ENCODE data around the gene GBP4.
A peak's percentile ranks its signal among the peaks of the same experiment; 100 is the strongest.

GBP4 gene

DNA sequence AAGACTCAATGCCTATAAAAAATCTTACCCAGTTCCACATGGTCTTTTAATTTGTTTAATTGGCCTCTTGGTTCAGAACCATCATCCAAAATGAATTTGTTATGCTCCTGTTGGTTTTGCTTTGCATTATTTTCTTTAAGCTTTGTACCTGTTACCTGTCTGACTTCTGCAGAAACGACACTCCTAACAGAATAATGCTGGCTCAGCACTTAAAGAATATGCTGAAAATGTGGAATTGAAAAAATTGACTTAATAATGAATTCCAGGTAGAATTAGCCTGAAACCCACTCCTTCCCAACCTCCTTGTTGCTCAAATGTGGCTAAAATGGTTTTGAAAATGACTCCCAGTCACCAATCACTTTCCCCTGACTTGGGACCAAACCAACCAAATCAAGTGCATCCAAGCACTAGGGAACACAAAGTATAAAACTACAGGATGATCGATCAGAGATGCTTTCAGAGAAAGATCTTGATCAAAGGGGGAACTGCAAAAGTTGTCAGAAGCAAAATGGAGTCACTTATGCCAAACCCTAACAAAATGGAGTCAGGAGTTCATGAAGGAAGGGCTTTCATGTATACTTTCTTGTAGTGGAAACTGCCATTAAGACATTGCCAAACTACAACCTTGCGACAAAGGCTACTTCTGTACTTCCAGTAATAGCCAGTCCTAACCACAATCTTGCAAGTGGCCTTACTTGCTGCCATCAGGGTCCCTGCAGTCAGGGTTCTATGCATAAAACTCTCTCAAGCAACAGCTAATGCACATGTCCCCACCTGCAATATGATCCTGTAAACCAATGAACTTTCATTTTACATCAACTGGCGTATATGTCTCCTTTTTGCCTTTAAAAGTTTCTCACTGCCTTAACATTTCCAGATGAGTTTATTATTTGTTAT, 28.3 kb downstream of the GBP4 start:
- DNase-seq: no peak

DNA sequence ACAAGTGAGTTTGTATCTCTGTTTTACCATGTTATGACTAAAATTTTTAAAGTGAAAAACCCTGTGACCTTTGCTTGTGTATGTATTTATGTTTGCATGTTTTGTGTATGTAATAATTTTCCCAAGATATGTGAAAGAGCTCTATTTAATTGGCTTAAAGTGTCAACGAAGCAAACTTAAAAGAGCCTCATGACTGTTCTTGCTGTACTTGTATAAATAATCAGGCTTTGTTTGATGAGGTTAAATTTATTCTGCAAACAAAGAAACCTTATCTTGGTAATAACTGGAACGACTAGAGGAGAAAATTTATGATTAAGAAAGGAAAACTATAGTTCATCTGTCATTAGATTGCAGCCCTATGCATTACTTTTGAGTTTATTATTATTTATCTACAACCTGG, 29.6 kb downstream of the GBP4 start:
- DNase-seq: no peak

DNA sequence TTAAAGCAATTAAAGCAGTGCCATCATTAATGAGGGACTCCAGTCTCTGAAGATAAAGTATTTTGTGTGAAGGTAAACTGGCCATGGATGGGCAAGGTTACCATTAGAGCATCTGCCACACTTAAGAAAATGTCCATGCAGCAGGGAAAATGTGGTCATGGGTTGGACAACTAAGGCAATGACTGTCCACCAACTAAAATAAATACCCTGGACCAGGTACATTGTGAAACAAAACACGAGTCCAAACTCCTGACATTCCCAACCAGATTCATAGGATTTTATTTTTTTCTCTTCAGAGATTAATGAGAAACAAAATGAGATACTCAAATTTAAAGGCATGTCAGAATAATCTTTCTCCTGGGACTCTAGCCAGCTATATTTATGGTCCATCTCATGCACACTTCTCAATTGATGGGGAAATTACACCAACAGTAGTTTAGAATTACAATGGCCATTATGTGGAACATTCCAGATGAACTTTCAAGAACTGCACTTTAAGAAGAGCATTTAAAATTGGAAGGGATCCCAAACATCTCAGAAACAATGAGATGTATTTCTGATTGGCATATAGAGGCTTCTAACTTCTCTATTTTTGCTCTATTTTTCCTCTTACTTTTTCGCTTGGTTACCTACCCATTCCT, 31.0 kb downstream of the GBP4 start:
- DNase-seq: no peak

DNA sequence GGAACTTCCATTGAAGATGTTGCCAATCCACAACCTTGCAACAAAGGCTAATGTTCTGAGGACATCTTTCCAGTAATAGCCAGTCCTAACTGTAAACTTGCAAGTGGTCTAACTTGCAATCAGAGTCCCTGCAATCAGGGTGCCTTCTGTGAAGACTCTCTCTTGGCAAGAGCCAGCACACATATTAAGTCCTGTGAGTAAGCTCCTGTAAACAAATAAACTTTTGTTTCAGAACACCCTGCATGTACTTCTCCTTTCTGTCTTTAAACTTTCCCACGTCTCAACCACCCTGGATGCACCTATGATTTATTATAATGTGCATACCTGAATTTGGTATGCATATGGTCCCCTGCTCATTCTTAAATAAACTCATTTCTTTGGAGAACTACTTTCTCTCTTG, 32.0 kb downstream of the GBP4 start:
- DNase-seq: no peak

DNA sequence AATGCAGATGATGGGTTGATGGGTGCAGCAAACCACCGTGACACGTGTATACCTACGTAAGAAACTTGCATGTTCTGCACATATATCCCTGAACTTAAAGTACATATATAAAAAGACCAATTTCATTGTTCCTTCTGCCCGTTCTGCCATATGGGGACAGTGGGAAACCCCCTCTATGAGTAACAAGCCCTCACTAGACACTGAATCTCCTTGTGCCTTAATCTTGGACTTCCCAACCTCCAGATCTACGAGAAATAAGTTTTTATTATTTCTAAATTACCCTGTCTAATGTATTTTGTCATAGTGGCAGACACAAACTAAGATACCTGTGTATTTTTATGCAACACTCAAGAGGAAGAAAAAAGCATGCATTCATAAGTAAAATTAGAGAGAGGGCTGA, 32.9 kb downstream of the GBP4 start:
- no peak for DNase-seq

DNA sequence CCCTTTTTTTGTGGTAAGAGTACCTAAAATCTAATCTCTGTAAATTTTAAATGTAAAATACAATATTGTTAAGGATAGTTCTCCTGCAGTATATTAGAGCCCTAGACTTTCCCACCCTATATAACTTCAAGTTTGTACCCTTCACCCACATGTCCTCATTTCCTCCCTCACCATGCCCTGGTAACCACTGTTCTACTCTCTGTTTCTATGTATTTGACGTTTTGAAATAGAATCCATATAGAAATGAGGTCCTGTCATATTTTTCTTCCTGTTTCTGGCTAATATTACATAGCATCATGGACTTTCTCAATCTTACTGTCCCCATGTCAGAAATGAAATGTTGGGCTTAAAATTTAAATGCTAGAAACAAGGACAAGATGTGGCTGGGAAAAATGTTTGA, 47.7 kb downstream of the GBP4 start:
- DNase-seq: no peak

DNA sequence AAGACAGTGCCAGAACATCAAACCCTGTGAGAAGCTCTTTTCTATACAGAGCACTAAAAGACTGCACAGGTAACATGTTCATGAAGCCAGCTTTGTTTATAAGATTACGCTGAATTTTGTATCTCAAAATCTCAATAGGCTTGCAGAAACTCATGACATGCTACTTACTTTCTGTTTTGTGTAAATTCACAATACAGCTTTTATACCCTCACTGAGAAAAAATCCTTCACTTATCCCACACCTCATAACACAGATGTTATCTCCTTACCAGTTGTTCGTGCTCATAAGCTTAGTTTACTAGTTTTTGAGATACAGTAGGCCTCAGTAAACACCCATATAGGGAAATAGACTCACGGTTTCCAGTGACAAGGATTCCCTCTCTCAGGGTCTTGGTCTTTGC, 48.8 kb downstream of the GBP4 start:
- no peak for DNase-seq

DNA sequence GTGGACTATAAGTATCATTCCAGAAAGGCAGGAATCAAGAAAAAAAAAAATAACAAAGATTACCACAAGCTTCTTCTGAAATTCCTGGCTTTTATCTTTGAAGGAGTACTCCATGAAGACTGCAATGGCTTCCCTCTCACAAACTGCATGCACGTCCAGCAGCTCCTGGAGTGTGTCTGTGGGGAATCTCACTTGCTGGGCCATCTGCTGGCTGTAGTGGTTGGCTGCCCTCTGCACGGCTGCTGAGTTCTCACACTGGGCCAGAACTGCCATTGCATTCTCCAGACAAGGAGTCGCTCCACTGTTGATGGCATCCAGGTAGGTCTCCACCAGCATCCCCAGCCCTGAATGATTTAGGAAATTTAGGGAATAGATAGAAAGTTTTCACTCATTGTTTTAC, 49.5 kb downstream of the GBP4 start:
- DNase-seq: peak; percentile 15

DNA sequence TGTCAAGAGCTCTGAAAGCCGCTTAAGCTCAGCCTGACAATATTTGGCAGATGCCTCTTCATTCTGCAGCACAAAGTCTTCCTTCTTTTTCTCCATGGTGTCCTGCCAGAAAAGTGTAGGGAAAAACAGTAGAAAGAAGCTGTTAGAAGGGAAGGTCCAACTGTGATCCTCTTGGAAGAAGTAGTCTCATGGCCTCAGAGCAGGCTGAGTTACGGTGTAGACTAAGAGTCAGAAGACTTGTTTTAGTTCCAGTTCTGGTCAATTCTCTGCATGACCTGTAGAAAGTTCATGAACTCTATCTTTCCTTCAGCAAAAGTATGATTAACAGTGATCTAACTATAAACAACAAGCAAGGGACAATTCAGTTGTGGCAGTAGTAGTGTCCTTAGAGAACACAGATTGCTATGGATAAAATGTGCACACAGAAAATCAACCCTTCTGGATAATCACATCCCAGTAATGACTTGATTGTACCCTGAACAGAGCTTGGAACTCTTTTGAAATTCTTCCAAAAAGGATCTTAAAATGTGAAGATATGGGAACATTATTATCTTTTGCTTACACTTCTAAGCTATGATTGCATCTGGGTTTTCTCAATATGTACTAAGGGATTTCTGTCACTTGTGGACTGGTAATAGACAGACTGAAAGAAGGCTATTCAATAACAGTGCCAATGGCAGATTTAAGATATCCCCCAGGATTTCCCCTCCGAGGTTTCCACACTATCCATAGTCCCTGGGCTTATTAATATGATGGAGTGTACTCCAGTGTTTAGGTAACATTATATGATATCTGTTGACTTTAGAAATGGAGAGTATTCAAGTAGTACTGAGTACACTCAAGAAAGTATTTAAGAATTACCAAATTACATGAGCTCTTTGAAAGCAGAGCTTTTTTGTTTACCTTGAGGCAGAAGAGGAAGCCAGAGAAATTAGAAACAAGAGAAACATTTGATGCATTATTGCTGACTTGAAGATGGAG, 50.8 kb downstream of the GBP4 start:
- no peak for DNase-seq

DNA sequence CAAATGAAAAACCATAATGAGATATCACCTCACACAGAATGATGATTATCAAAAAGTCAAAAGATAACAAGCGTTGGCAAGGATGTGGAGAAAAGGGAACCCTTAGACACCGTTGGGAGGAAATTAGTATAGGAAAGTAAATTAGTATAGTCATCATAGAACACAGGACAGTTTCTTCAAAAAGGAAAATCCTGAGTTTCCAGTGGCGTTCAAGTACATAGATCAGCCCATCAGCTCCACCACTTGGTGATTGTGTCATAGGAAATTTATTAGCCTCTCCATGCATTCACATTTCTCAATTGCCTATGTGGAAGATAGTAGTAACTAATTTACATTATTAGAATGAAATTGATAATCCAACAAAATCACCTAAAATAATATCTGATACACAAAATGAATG, 52.0 kb downstream of the GBP4 start:
- no peak for DNase-seq

DNA sequence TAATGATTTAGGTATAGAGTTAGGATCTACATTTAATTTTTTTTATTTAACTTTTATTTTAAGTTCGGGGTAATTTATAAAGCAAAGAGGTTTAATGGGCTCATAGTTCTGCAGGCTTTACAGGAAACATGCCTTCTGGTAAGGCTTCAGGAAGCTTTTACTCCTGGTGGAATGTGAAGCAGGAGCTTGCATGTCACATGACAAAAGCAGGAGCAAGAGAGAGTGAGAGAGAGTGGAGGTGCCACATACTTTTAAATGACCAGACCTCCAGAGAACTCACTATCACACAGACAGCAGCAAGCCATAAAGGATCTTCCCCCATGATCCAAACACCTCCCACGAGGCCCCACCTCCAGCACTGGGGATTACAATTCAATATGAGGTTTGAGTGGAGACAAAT, 55.3 kb downstream of the GBP4 start:
- no peak for DNase-seq

DNA sequence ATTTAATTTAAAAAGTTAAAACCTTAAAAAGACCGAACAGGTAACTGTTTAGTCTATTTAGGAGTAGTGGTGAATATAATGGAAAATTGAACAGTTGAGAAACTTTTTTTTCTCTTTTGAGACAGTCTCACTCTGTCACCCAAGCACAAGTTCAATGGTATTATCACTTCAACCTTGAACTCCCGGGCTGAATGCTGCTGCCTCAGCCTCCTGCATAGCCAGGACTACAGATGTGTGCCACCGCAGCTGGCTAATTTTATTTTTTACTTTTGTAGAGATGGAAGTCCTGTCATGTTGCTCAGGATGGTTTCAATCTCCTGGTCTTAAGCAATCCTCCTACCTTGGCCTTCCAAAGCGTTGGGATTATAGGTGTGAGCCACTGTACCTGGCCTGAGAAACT, 56.6 kb downstream of the GBP4 start:
- no peak for DNase-seq

DNA sequence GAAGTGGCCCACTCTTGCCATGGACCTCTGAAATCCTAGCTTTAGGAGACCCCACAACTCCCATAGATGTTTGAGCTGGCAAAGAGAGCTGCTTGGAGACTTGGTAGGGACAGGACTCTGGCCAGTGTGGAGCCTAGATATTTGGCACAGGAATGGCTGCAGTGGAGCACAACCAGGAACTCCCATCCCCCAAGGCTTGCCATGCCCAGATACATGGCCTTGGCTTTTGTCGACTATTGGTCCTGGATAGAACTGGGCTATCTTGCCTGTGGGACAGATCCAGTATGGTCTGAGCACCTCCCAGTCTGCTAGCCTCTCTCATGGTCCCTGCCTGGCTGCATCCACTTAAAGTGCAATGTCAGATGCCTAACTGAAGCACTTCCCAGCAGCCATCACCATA, 65.0 kb downstream of the GBP4 start:
- no peak for DNase-seq
